NCI-H446 treated with DMSO at 0.1 percent for 48 hours (cell line): Measurements from ENCODE around the gene KCNJ5.
"Not testable (repeated sequence)": the region's sequence is repeated elsewhere in the genome, so short reads cannot be mapped to it uniquely, and the experiment has no call there.

Experiments used
- DNase-seq: peaks from one replicate; lab custom pipeline; 2025; lab: John Stamatoyannopoulos, UW

Gene KCNJ5

GRCh38 chr11:128913806-128914205 lies 22.6 kb downstream of the KCNJ5 start:
- no peak for DNase-seq

GRCh38 chr11:128914216-128915148 lies 23.3 kb downstream of the KCNJ5 start:
- DNase-seq: no peak

DNA sequence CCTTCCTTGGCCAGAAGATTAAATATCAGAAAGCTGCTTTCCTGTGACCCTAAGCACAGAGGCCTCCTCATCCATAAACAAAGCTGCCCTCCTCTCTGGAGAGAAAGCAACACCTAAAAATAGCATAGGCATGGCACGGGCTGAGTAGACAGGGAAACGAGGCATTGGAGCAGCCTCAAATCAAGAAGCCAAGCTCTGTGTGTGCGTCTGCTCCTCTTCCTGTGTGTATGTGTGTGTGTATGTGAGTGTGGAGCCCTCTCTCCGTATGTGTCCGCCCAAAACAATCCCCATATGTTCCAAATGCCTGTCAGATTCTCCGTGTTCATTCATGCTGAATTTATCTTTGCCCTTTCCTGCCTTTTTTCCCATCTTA lies 24.0 kb downstream of the KCNJ5 start:
- peak; percentile 41 for DNase-seq

DNA sequence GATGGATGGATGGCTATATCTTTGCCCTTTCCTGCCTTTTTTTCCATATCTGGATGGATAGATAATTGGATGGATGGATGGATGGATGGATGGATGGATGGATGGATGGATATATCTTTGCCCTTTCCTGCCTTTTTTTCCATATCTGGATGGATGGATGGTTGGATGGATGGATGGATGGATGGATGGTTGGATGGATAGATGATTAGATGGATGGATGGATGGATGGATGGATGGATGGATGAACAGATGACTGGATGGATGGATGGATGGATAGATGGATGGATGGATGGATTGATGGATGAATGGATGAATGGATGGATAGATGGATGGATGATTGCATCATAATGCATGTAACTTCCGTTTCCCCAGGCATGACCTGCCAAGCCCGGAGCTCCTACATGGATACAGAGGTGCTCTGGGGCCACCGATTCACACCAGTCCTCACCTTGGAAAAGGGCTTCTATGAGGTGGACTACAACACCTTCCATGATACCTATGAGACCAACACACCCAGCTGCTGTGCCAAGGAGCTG lies 24.9 kb downstream of the KCNJ5 start:
- DNase-seq: no peak

DNA sequence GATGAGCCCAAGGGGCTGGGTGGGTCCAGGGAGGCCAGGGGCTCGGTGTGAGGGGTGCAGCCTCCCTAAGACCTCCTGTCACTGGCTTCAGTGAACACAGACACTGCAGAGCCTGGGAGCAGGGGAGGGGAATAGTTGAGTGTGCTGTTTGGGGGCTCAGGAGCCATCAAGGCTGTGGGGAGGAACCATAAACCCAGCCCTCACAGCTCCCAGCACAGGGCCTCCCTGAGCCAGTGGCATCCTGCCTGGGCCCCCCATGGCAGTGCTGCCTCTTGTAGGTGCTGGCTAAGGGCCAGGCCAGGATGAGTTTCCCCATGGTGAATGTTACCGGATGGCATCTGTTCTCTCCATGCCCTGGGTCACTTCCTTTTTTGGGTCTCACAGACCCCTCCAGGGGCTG lies 25.5 kb downstream of the KCNJ5 start:
- no peak for DNase-seq

- no peak for DNase-seq
These were observed 26.1 kb downstream of the KCNJ5 start for GRCh38 chr11:128917144-128917724.

GRCh38 chr11:128919216-128919615 lies 28.1 kb downstream of the KCNJ5 start:
- no peak for DNase-seq

- not testable (repeated sequence) for DNase-seq
These were observed 28.5 kb downstream of the KCNJ5 start for GRCh38 chr11:128919635-128920034.

DNA sequence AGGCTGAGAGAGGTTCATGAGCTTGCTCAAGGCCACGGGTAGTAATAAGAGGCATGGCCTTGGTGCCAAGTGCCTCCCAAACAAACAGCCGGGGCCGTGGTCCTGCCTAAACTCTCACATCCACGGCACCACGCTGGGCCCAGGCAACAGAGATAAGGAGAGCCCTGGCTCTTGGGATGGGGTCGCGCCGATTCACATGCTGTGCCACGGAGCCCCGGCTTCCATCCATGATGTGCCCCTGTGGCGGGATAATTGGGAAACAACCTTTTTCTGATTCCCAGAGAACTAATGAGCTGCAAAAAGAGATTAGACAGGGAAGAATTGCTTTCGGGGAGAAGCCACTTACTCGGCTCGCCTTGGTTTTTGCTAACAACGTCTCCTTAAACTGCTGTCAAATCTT lies 29.5 kb downstream of the KCNJ5 start:
- no peak for DNase-seq

GRCh38 chr11:128921793-128922192 lies 30.6 kb downstream of the KCNJ5 start:
- no peak for DNase-seq

DNA sequence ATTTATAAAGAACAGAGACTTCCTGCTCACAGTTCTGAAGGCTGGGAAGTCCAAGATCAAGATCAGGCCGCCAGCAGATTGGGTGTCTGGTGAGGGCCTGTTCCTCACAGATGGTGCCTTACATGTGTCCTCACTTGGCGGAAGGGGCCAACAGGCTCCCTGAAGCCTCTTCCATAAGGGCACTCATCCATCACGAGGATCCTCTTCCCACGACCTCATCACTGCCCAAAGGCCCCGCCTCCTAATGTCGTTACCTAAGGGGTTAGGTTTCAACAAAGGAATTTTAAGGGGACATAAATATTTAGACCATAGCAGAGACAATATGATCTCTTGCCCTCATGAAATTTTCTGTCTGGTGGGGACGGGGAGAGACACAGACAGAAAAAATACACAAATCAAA lies 32.9 kb downstream of the KCNJ5 start:
- no peak for DNase-seq

- no peak for DNase-seq
These were observed 33.5 kb downstream of the KCNJ5 start for GRCh38 chr11:128924510-128925249.

DNA sequence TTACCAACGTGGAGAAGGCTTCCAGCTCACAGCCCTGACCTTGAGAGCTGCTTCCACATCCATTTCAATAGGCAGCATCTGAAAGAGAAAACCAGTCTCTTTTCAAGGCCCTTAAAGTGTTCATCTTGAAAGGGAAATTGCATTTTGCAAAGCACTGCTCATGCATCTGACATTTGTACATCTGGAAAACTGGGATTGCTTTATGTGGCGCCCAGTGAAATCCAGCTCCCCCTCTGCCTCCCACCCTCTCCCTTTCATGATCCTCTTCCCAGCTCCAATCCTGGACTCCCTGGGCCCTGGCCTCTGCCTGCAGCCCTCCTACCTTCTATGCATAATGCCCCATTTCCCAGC lies 34.1 kb downstream of the KCNJ5 start:
- no peak for DNase-seq

DNA sequence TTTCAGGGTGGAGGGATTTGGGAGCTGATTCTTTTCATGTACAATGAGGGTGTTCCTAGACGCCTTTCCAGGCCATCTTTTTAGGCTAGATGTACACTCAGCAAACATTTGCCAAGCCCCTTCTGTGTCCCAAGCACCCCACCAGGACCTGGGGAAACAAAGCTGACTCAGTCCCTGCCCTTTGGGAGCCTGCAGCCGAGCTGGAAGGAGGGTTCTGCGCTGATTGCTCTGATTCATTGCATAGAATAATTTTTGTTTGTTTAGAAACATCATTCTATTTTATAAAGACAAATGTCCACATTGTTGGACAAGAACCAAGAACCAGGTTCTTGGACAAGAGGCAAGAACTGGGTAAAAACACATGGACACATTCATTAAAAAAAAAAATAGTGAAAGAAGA lies 34.8 kb downstream of the KCNJ5 start:
- no peak for DNase-seq

DNA sequence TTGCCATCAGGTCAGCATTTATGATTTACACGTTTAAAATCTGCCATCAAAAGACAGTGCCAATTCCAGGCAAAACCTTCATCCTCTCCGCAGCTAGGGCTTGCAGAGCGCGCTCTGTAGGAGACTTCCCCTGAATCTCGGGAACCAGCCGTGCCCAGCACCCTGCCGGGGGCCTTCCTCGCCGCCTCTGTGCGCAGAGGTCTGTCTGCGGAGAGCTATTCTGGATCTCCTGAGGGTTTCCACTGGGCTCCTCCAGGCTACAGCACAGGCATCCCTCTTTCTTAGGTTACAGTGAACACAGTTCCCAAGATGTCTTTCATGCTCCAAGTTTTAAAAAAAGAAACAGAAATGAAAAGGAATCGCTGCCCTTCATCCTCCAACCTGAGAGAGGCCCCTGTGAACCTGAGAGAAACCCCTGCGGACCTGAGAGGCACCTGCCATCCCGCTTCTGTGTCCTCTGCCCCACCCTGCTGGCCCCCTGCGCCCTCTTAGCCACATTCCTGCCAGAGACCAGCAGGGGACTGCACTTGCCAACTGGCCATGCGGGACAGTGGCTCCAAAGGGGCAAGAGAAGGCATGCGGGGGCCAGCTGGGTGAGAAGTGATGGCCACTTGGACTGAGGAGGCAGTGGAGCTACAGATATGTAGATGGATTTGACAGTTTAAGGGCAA lies 35.4 kb downstream of the KCNJ5 start:
- DNase-seq: no peak

DNA sequence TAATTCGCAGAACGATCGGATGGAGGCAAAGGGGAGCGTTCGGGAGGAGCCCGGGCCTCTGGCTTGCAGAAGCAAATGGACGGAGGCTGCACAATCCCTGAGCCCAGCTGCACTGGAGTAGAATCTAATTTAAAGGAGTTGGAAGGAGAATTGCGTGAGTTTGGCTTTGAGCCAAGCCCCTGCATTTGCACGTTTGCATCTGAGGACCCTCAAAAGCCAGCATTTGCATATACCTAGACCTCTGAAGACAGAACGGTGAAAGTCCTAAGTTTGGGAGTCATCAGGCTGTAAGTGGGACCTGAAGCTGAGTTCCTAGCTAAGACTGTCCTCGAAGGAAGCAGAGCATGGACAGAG lies 35.9 kb downstream of the KCNJ5 start:
- DNase-seq: no peak

- DNase-seq: no peak
These were observed 36.7 kb downstream of the KCNJ5 start for GRCh38 chr11:128927683-128928336.

GRCh38 chr11:128928400-128928799 lies 37.2 kb downstream of the KCNJ5 start:
- no peak for DNase-seq

- DNase-seq: no peak
These were observed 38.3 kb downstream of the KCNJ5 start for GRCh38 chr11:128929468-128929867.

DNA sequence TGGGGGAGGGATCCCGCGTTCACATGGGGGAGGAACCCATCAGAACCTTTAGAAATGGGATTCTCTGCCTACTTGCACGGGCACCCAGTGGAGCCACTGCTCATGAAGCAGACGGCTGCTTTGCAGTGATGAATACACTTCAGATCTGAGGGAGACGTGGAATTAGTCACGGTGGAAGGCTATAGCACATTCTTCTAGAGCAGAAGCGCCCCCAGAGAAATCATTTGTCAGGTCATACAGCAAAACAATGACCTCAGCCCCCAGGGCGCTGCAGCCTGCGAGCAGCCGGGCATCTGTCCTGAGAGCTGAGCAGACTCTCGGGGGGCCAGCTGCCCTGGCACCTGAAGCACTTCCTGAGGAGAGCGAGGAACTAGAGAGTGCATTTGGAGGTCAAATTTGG lies 38.8 kb downstream of the KCNJ5 start:
- no peak for DNase-seq

DNA sequence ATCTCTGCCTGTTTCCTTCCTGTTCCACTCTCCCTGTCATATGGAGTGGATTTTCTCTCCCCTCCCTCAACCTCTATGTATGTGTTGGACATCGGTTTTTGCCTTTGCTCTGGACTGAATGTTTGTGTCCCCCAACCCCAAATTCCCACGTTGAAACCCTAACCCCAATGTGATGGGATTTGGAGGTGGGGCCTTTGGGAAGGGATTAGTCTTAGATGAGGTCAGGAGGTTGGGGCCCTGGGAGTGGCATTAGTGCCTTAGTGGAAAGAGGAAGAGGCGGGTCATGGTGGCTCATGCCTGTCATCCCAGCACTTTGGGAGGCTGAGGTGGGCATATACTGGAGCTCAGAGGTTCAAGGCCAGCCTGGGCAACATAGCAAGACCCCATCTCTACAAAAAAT lies 39.9 kb downstream of the KCNJ5 start:
- DNase-seq: no peak

- DNase-seq: no peak
These were observed 40.5 kb downstream of the KCNJ5 start for GRCh38 chr11:128931668-128932067.
